Measurements from ENCODE around the gene ODAD3.
"Not testable (repeated sequence)": the region's sequence is repeated elsewhere in the genome, so short reads cannot be mapped to it uniquely, and the experiment has no call there.

ODAD3 gene

GRCh38 chr19:11479898-11480714 lies 45.2 kb upstream of the ODAD3 start:
- H3K4me3 ChIP-seq (ENCODE audit: low read depth, low read length): no peak overlapping the region
- no peak for TF ChIP-seq CTCF (IDR thresholded peaks at IDR 0.05; ENCODE audit: borderline replicate concordance, insufficient read depth, low read depth, low read length)

GRCh38 chr19:11479090-11479897 lies 44.4 kb upstream of the ODAD3 start:
- no peak for TF ChIP-seq CTCF (IDR thresholded peaks at IDR 0.05; ENCODE audit: borderline replicate concordance, insufficient read depth, low read depth, low read length)
- no peak overlapping the region for H3K4me3 ChIP-seq (ENCODE audit: low read depth, low read length)

- H3K4me3 ChIP-seq (ENCODE audit: low read depth, low read length): no peak overlapping the region
- TF ChIP-seq CTCF (IDR thresholded peaks at IDR 0.05; ENCODE audit: borderline replicate concordance, insufficient read depth, low read depth, low read length): no peak
Observed at GRCh38 chr19:11478167-11479089, 43.5 kb upstream of the ODAD3 start.

GRCh38 chr19:11475861-11476260 lies 40.9 kb upstream of the ODAD3 start:
- no peak for TF ChIP-seq CTCF (IDR thresholded peaks at IDR 0.05; ENCODE audit: borderline replicate concordance, insufficient read depth, low read depth, low read length)
- H3K4me3 ChIP-seq (ENCODE audit: low read depth, low read length): no peak overlapping the region

GRCh38 chr19:11475343-11475742 lies 40.4 kb upstream of the ODAD3 start:
- not testable (repeated sequence) for H3K4me3 ChIP-seq (ENCODE audit: low read depth, low read length)

- H3K4me3 ChIP-seq (ENCODE audit: low read depth, low read length): no peak overlapping the region
- TF ChIP-seq CTCF (IDR thresholded peaks at IDR 0.05; ENCODE audit: borderline replicate concordance, insufficient read depth, low read depth, low read length): no peak
Observed at GRCh38 chr19:11473725-11474124, 38.8 kb upstream of the ODAD3 start.

GRCh38 chr19:11468266-11468845 lies 33.4 kb upstream of the ODAD3 start:
- not testable (repeated sequence) for H3K4me3 ChIP-seq (ENCODE audit: low read depth, low read length)
